ENCODE results near the gene PSMG1.

DNA sequence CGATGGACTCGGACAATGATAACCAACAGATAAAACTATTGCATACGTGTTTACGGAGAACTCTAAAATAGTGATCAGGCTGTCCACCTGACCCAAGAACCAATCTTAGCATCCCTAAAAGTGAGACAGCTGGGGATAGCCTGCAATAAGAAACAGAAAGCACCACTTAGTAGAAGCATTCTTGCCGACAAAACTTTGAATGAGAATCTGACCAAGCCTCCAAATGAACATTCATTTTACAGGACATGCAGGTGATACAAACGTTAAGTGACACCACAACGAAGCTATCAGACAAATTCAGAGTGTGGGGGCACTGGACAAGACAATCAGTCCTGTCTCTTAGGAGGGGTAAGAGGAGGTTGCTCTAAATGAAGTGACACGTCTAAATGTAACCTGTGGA, 1.2 kb downstream of the PSMG1 start:
- TF ChIP-seq EZH2 (IDR thresholded peaks at IDR 0.05; ENCODE audit: low read depth): no peak
- TF ChIP-seq, protein P1, sequence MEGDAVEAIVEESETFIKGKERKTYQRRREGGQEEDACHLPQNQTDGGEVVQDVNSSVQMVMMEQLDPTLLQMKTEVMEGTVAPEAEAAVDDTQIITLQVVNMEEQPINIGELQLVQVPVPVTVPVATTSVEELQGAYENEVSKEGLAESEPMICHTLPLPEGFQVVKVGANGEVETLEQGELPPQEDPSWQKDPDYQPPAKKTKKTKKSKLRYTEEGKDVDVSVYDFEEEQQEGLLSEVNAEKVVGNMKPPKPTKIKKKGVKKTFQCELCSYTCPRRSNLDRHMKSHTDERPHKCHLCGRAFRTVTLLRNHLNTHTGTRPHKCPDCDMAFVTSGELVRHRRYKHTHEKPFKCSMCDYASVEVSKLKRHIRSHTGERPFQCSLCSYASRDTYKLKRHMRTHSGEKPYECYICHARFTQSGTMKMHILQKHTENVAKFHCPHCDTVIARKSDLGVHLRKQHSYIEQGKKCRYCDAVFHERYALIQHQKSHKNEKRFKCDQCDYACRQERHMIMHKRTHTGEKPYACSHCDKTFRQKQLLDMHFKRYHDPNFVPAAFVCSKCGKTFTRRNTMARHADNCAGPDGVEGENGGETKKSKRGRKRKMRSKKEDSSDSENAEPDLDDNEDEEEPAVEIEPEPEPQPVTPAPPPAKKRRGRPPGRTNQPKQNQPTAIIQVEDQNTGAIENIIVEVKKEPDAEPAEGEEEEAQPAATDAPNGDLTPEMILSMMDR (conservative IDR thresholded peaks at IDR 0.05): no peak

Measured in PC-9 (cell line).